Activated CD4-positive, alpha-beta T cell treated with anti-CD3 and anti-CD28 coated beads for 4 hours (primary cell): ENCODE data around the gene CA10.

Source experiments
- DNase-seq, 2 donors: peaks; one replicate each; pipeline ENCODE4 v3.0.0-alpha.2; 2020

The CA10 gene

DNA sequence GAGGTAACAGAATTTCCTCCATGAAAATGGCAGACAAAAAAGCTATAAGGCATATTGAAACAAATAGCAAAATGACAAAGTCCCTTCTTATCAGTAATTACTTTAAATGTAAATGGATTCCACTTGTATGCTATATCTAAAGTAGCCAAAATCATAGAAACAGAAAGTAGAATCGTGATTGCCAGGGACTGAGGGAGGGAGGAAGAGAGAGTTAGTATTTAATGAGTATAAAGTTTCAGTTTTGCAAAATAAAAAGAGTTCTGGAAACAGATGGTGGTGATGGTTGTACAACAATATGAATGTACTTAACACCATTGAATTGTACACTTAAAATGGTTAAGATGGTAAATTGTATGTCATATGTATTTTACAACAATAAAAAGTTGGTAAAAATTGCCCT is 407.4 kb downstream of the CA10 start:
- no peak for DNase-seq

DNA sequence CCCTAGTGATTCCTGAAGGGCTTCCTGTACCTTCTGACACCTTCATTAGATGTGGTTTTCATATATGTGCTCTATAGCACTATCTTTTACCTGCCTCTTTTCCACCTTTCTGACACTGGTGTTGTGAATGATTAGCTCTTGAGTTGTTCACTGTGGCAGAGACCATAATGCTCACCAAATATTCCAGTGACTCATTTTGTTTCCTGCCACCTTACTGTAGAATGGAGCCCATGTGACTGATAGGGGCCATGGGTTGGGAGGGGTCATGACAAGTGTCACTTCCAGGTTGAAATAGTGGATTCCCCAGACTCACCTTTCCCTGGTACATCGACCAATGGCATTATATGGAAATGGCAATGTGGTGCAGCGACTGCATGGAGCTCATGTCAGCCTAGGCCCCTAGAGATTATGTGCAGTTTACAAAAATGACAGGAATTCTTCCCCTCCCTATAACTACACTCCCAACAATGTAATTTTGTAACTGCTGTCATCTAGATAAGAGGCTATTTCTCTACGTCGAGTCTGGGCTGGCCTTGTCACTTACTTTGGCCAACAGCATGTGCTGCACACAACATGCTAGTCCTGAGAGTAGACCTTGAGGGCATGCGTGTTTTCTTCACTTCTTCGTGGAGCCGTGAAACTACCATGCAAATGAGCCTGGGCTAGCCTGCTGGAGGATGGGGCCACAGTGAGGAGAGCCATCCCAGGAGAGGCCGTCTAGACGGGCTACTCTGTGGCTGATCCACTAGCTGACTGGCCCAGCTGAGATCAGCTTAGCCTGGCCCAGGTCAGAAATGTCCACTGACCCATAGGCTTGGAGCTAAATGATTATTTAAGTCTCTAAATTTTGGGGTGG is 409.5 kb downstream of the CA10 start:
- DNase-seq = no peak

DNA sequence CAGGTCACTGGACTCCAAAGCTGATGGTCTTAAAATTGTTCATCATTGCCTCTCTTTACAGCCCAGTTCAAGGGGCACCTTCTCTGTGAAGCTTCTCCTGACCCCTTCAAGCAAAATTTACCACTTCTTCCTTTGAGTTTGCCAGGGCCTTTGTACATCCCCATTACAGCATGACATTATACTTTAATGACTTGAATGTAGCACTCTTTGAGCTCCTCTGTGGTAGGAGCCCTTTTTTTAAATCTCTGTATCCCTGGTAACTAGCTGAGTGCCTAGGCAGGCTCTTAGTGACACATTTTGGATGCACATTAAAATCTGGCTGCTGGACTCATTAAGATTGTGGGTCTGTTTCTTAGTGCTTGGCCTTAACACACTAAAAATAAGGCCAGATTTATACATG is 412.1 kb downstream of the CA10 start:
- no peak for DNase-seq

DNA sequence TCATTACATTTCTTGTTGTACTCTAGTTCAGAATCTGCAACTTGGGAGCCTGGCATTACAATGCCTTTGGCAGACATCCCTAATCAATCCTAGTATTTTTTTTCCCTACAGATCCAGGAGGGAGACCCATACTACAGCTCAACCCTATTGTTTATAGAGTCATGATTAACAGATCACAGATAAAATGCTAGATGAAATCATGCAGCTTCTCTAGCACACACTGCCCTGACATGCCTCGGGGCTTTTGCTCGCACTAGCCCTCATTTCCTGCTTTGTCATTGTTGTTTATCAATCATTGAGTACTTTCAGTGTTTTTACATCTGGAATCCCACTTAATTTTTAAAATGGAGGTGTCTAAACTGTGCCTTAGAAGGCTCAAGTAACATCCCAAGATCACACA is 412.5 kb downstream of the CA10 start:
- DNase-seq = no peak

DNA sequence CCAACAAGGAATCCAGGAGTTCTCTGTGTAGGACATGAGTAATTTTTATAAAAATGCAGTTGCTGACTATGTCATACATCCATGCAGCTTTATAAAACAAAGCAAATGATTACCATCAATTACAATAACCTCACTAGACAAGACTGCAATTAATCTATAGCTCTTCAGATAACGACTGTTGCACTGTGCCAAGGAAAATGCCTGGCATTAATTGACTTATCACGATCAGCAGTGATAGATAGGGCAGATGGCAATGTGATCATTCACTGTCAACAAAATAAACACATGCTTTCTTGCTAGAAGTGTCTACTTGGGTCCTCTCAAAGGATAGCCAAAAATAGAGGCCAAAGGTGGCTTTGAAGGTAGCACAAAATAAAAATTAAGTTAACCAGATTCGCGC is 415.0 kb downstream of the CA10 start:
- DNase-seq = no peak

DNA sequence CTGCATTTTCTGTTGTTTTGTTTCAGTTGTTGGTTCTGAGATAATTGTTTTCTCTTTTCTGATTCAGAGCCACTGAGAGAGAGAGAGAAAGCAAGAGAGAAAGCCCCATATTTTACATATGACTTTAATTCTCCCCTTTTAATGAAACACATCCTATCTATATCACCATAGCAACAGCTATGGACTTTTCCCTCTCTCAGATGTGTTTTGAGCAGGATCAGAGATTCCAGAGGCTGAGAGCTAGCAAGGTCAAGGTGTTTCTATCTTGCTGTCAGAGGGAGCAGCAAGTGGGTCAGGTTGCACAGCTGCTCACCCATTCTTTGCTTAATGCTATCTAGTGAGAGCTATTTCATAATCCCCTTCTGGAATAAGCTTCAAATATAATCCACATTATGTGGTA is 415.9 kb downstream of the CA10 start:
- DNase-seq = no peak

DNA sequence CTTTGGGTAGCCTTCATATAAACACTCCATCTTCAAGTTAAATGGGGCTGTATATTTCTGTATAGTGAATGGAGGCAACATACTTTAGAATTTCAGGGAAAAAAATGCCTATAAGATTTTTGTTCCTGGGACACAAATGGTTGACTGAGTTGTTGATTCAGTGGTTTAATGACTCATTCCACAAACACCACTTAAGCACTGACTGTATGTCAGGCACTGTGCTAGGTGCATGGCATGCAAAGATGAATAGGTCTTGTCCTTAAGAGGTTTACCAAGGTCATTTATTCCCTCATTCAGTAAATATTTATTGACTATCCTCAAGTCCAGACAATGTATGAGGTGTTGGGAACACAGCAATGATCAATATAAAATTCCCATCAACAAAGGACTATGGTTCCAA is 417.1 kb downstream of the CA10 start:
- no peak for DNase-seq

DNA sequence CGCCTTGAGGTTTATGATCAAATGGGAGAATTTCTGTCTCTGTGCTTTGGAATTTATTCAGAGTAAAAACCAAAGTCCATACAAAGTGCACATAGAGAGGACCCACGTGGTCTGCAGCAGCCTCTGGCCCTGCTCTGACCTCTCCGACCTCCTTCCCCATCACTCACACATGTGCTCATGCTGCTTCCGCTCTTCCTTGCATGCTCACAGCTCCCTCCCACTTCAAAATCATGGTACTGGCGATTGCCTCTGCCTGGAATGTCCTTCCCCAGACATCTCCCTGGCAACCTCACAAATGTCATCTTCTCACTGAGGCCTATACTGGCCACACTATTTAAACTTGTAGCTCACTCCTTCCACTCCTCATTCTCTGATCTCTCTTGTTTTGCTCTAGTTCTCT is 418.0 kb downstream of the CA10 start:
- no peak for DNase-seq

DNA sequence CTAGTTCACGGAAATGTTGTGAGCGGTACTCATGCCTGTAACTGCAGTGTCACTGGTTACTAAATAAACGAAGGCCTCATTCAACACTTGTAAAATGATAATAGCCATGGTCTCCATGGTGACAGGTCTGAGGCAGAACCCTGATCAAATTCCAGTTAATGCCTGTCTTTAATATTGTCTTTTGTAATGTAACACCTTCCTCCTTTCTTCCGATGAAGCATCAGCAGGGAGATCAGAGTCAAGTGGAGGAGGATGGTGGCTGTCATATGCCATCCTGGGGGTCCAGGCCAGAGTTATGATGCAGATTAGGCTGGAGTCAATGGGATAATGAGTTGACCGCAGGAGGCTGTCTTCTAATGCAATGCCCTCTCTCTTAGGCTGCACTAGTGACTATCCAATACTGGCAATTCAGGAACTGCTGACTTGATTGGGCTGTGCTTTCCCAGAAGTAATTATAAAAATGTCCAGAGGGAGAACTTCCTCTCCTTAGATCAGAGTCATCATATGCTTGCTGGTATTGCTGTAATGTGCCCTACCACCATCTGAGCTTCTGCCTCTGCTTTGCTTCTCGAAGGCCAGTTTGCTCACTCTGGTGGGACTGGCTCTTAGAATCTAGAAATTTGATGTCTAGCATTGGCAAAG is 419.1 kb downstream of the CA10 start:
- DNase-seq = no peak

DNA sequence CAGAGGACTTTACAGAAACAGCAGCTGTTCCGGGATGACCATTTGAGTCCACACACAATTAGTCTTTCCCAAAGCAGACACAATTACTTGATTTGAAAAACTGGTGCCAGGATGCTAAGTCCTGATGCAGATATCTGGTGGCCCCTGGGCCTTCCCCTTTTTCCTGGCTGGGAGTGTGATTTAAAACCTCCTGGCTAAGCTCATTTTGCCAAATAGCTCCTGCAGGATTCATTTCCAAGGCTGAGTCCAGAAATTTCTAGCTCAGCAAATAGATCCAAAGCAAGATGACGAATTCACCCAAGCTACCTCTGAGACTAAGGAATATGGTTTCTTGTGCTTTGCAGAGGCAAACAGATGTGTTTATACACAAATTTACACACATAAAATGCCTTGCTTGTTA is 422.2 kb downstream of the CA10 start:
- no peak for DNase-seq

DNA sequence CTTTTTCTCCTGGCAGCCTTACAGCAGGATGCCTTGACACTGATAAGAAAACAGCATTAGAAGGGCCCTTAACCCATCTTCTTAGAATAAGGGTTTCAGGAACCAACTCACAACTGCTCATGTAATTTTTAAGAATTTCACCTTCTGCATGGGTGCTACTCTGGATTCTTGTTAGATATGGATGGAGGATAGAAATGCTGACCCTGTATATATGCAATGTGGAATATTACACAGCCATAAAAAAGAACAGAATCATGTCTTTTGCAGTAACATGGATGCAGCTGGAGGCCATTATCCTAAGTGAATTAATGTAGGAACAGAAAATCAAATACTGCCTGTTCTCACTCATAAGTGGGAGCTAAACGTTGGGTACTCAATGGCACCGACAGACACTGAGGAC is 423.5 kb downstream of the CA10 start:
- DNase-seq = no peak

DNA sequence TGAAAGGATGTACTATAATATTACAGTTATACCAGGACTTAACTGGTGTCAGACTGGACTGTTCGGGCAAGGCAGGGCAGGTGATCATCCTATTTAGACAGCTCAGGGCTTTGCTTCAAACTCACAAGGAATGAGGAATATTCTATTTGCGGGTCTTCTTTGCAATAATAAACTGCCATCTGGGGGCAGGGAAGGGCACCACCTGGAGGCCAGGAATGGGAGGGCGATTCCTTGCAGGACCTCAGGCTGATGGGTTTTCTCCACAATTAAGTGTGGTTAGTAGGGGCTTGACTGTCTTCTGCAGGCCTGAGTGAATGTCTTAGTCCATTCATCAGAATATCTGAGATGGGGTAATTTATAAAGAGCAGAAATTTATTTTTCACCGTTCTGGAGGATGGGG is 424.1 kb downstream of the CA10 start:
- DNase-seq = no peak

DNA sequence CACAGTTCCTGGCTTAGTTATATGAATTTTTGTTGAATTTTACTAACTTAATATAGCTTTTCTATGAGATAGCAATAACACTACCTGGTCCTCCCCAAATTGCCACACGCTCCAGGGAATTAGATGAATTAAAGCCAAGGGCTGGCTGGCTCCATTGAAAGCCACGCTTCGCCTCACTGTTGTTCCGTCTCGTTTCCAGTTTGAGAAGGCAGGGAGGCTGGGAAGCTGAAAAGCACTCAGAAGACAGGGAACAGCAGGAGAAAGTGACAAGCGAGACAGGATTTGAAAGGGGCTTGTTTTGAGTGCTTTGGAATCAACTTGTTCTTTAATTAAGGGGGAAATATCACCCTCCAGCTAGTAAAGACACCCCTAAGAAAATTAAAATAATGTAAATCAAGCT is 425.3 kb downstream of the CA10 start:
- DNase-seq = no peak

DNA sequence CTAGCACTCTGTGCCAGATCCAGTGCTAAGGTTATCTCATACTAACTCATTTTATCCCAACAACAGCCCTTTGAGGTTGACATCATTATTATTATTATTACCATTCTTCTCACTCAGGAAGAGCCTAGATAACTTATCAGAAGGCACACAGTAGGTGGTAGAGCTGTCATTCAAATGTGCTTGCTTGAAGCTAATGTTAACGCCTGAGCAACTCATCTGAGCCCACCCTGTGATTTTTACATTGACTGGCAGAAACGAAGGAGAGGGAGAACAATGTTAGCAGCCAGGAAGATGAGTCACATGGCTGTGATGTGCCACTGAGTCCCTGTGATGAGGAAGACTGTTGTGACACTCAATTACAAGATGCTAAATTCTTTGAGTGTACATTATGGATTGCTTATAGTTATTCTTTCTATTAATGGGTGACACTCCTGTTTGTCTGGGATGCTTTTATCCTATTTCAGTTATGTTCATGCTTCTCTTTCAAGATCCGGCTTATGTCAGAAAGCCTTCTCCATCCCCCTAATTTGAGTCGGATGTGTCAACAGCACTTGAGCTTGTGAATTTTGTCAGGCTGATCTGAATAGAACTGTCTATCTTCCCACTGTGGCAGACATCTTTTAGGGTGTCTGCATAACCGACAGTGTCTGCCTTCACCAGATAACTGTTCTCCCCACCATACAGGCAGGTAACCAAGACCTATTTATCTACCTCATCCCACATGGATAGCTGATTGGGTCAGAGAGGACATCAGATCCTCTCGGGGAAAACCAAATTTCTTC is 426.4 kb downstream of the CA10 start:
- DNase-seq = no peak

DNA sequence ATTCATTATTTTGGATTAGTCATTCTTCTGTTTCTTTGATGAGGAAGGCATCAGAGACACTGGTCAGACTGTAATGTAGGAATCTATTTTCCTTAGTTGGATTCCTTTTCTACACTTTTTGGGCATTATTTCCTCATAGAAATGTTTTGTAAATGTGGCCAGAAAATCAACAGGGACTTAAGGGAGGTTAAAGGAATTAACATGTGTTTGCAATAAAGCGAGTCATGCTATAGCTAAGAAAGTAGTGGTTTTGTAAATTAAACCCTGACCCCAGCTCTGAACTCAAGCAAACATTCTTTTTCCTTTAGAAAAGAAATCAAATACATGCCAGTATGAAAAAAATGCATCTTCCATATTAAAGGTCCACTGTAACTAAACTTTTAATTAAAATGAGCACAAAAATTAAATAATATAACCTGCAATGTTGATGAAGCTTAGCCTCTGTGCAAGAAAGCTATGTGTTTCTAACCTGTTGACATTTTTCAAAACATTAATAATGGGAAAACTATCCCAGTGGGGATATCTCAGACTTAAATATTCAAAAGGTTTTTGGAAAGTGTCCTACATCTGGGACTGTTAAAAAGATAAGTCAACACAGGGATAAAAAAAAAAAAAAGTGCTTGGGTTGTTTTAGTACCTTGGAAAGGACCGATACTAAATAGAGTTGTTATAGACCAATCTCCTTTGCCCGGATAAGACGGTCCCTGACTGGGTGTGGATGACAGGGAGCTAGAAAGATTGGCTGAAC is 428.0 kb downstream of the CA10 start:
- DNase-seq = no peak

DNA sequence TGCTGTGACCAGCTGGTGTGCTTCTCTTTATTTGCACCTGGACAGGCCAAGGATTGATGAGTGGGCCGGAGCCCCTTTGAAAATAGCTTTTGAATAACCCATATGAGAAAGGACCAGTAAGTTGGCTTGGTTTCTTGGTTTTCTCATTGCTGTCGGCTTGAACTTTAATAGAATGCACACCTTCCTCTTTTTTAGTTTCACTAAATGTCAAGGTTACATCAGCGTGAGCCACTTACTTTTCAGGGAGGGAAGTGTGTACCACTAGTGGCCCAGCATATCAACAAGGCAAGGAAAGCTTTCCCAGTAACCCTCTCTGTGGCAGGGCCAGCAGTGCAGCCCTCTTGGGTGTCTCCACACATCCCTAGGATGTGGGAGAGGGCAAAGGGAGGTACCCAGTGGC is 433.3 kb downstream of the CA10 start:
- DNase-seq = no peak

DNA sequence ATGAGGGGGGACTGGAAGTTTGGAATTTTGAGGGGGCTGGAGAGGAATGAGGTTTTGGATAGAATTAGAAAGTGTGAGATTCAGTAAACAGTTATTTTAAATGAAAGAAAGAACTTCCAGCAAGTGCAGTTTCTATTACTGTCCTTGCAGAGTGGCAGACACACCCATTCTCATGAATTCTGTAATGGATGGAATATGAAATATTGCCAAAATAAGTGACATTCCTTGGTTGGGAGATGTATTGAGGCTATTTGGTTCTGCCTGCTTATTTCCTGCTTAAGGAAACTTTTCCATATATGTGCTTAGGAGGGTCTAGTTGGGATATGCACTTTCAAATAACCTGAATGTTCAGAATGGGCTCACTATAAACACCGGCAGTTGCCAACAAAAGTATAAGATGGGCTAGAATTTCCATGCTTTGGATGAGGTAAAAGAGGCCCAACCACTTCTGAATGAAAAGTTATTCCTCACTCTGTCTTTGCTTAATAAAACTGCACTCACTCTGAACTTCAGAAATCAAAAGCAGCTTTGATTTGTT is 434.4 kb downstream of the CA10 start:
- DNase-seq = no peak

DNA sequence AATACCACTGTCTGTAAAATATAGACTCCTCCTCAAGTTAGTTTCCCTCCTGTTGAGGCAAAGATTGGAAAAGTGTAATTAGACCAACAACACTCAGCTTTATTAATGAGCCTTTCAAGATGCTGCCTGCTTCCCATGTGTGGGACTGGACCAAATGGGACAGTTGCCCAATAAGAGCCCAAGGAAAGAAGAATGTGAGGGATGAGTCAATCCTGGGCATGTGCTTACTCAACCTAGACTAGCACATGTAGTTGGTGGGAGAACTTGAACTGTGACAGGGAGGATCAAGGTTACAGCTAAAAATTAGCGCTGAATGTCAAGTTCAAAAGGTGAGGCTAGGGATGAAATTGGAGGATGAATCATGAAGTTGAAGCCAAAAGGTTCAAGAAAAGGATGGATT is 435.5 kb downstream of the CA10 start:
- DNase-seq = no peak

DNA sequence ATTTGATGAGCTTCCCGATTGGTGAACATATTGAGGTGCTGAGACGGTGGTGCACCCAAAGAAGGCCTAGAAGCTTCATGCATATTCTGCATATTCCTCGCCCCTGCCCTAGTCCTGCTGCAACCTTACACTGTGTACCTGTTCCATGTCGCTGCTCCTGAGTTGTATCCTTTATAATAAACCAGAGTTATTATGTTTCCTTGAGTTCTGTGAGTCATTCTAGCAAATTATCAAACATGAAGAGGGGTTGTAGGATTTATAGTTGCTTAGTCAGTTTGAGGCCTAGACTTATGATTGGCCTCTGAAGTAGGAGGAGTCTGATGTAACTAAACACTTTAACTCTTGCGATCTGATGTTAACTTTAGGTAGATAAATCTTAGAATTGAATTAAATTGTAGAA is 436.8 kb downstream of the CA10 start:
- no peak for DNase-seq

DNA sequence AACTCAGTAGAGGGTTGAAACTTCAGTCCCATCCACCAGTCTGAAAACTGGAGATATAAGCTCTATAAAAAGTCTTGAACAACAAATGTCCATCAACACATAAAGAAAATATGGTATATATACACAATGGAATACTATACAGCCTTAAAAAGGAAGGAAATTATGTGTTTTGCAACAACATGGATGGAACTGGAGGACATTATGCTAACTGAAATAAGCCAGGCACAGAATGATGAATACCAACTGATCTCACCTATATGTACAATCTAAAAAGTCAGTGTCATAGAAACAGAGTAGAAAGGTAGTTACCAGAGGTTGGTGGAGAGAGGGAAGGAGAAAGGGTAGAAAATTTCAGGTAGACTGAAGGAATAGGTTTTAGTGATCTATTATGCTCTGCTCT is 438.1 kb downstream of the CA10 start:
- DNase-seq = no peak

DNA sequence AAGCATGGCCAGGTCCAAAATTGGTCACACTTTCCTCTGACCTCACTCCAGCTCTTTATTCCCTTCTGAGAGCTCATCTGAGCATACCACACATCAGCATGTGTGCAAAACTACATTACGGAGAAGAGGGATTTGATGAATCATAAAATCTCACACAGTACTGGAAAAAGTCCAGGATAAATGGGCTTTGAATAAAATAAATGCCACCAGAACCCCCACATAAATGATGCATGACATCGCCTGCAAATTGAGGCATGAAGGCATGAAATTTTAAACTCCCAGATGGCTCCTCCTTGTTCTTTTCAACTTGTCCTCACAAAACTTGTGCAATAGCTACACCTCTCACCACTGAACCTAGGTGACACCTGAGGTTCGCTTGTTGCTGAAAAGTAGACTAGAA is 439.5 kb downstream of the CA10 start:
- DNase-seq = no peak

DNA sequence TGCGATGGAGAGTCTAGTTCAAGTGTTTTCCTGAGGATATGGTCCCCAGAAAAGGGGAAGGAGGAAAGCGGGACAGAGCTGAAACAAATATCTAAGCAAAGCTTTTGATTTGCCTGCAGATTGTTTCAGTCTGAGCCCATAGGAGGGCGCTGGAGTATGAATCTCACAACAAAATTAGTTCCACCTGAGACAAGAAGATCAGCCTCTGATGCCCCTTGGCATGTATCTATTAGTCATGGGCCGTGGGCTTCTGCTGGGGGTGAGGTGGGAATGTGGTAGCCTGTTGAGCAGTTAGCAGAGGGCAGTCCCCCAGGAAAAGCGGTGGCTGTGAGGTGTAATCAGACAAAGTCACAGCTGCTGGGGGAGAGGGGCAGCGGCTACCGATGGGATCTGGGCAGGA is 446.9 kb downstream of the CA10 start:
- DNase-seq = no peak

DNA sequence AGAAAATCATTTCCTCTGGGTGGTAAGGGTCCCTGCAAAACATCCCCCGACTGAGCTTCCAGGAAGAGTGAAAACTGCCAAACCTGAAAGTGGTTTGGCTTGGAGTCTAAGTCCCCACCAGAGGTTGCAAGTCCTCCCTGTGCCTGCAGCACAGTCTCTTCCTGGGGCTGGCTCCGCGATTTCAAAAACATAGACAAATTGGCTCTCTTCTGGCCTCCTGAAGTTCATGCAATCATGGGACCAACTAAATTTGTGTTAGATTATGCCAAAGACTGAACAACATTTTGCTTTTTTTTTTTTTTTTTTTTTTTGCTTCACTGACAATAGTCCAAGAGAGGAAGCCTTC is 447.9 kb downstream of the CA10 start:
- DNase-seq = no peak
